Liver (tissue), 3 donors: ENCODE data around the gene ALDH1B1.

Source experiments
- ATF3 ChIP-seq: IDR thresholded peaks from 2 replicates; pipeline ENCODE4 v1.6.1; 2016; ENCODE audit warnings: antibody characterized with exemption
- CTCF ChIP-seq: fragments of 150-350 bp; IDR thresholded peaks from 2 replicates; pipeline ENCODE4 v1.5.1; 2017; ENCODE audit warnings: improper control_type of control experiment, low read depth, low read length; ENCODE audit not compliant: missing input control
- EGR1 ChIP-seq, 2 donors: IDR thresholded peaks; 2 replicates each; pipeline ENCODE4 v1.6.1; 2016 to 2018; ENCODE audit warnings: antibody characterized with exemption in 2 of 2, low read depth in 2 of 2
- FOXA1 ChIP-seq: IDR thresholded peaks from 2 replicates; pipeline ENCODE4 v1.6.1; 2016; ENCODE audit warnings: antibody characterized with exemption
- HNF4G ChIP-seq: IDR thresholded peaks from 2 replicates; pipeline ENCODE4 v1.6.1; 2016; ENCODE audit warnings: antibody characterized with exemption
- JUND ChIP-seq, 2 donors: IDR thresholded peaks; 2 replicates each; pipeline ENCODE4 v1.6.1; 2016; ENCODE audit warnings: antibody characterized with exemption in 2 of 2
- NR2F2 ChIP-seq: IDR thresholded peaks from 2 replicates; pipeline ENCODE4 v1.6.1; 2016; ENCODE audit warnings: antibody characterized with exemption
- RAD21 ChIP-seq, 2 donors: IDR thresholded peaks; 2 replicates each; pipeline ENCODE4 v1.6.1; 2016; ENCODE audit warnings: antibody characterized with exemption in 2 of 2, mild to moderate bottlenecking in 2 of 2
- REST ChIP-seq: IDR thresholded peaks from 2 replicates; pipeline ENCODE4 v1.6.1; 2016; ENCODE audit warnings: antibody characterized with exemption, mild to moderate bottlenecking
- SP1 ChIP-seq: IDR thresholded peaks from 2 replicates; pipeline ENCODE4 v1.6.1; 2018; ENCODE audit warnings: antibody characterized with exemption, mild to moderate bottlenecking
- TAF1 ChIP-seq: conservative IDR thresholded peaks from 2 replicates; pipeline ENCODE4 v1.6.1; 2016; ENCODE audit warnings: antibody characterized with exemption, mild to moderate bottlenecking
- YY1 ChIP-seq: IDR thresholded peaks from 2 replicates; pipeline ENCODE4 v1.6.1; 2016; ENCODE audit warnings: antibody characterized with exemption, mild to moderate bottlenecking
- donor health status: healthy.
- donor health status: healthy.

- no peak for TF ChIP-seq CTCF
- TF ChIP-seq FOXA1, result no peak
- TF ChIP-seq SP1, result no peak
- no peak for TF ChIP-seq ATF3
- TF ChIP-seq RAD21 (IDR thresholded peaks at IDR 0.05), result no peak
- TF ChIP-seq TAF1, result no peak
- no peak for TF ChIP-seq REST
- no peak for TF ChIP-seq NR2F2
- TF ChIP-seq YY1, result no peak
- no peak for TF ChIP-seq EGR1 (IDR thresholded peaks at IDR 0.05; ENCODE audit: low read depth in 2 of 2)
- no peak for TF ChIP-seq HNF4G
- TF ChIP-seq JUND (IDR thresholded peaks at IDR 0.05), result no peak
These were observed 12.2 kb upstream of the ALDH1B1 start for GRCh38 chr9:38380230-38380871.
